HG03064 (cell line): Measurements from ENCODE around the gene GRK5.

Experiments used
- ATAC-seq: cut with Tn5 transposase; IDR thresholded peaks from one replicate; pipeline ENCODE4 v1.9.1; 2021; ENCODE audit warnings: low read depth; ENCODE audit not compliant: unreplicated experiment

GRK5 gene

GRCh38 chr10:119313644-119314043 lies 106.3 kb downstream of the GRK5 start:
- peak; percentile 64 for ATAC-seq

- ATAC-seq = no peak
Measured at GRCh38 chr10:119314061-119314460, 106.7 kb downstream of the GRK5 start.

- no peak for ATAC-seq
Measured at GRCh38 chr10:119314486-119314885, 107.1 kb downstream of the GRK5 start.

- ATAC-seq = peak; percentile 48
Measured at GRCh38 chr10:119315128-119316001, 108.0 kb downstream of the GRK5 start.

GRCh38 chr10:119316002-119316358 lies 108.6 kb downstream of the GRK5 start:
- ATAC-seq = no peak

GRCh38 chr10:119316729-119317097 lies 109.3 kb downstream of the GRK5 start:
- no peak for ATAC-seq

- no peak for ATAC-seq
Measured at GRCh38 chr10:119318411-119319160, 111.2 kb downstream of the GRK5 start.

- no peak for ATAC-seq
Measured at GRCh38 chr10:119319161-119319919, 112.0 kb downstream of the GRK5 start.

- no peak for ATAC-seq
Measured at GRCh38 chr10:119319920-119320258, 112.5 kb downstream of the GRK5 start.

- ATAC-seq = no peak
Measured at GRCh38 chr10:119320981-119321380, 113.6 kb downstream of the GRK5 start.

GRCh38 chr10:119323085-119324016 lies 116.0 kb downstream of the GRK5 start:
- no peak for ATAC-seq

- ATAC-seq = no peak
Measured at GRCh38 chr10:119325131-119325530, 117.8 kb downstream of the GRK5 start.

GRCh38 chr10:119326167-119326566 lies 118.8 kb downstream of the GRK5 start:
- ATAC-seq = no peak

- ATAC-seq = no peak
Measured at GRCh38 chr10:119327096-119327745, 119.8 kb downstream of the GRK5 start.

GRCh38 chr10:119328223-119328622 lies 120.9 kb downstream of the GRK5 start:
- no peak for ATAC-seq

GRCh38 chr10:119330342-119330741 lies 123.0 kb downstream of the GRK5 start:
- ATAC-seq = no peak

GRCh38 chr10:119331061-119331460 lies 123.7 kb downstream of the GRK5 start:
- ATAC-seq = no peak

- no peak for ATAC-seq
Measured at GRCh38 chr10:119333146-119333792, 125.9 kb downstream of the GRK5 start.

- ATAC-seq = no peak
Measured at GRCh38 chr10:119335671-119336353, 128.4 kb downstream of the GRK5 start.
